ENCODE data around the gene TSFM. TPM values are rescaled to one million over a fixed set of nuclear protein-coding genes. Genes with fewer than 3 reads are reported as not detected.
A peak's percentile ranks its signal among the peaks of the same experiment; 100 is the strongest.

Gene TSFM
- total and polyA plus RNA-seq, 4 donors = 15.0 to 22.9 (median 19.3) TPM

DNA sequence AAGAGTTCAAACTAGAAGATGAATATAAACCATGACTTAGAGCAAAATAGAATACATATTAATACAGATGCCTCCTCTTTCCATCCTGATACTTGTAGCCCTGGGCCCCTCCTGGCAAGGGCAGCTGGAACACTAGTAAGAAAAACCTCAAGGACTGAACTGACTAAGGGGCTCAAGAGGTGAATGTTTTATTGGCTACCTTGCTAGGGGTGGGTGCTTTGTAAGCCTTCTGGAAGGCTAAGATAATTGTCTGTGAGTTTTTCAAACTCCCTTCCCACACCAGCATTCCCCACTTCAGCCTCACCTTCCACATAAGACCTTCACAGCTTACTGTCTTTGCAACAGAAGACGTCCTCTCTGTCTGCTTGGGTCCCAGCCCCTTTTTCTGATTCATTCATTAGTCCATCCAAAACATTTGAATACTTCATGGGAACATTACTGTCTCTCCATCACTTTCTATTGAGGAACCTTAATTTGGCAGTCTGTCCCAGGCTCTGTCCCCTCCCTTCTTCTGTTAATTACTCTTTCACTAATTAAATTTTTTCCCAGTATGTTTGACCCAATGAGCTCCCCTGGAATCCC is 28.7 kb upstream of the TSFM start:
- intact Hi-C loops (cut with DNase I) = no loop called here
- DNase-seq = no peak
- ATAC-seq (ENCODE audit: low FRiP score) = no peak
- Histone ChIP-seq H3K4me1 (ENCODE audit: control insufficient read depth in 1 of 2, insufficient read depth in 2 of 2, low read length in 2 of 2) (peaks cover 0 to 4% of the 10 kb centered on the region in 2 donors), H3K9me3 (ENCODE audit: control insufficient read depth, low read length) (no peaks in the 10 kb centered on the region), H3K36me3 (ENCODE audit: control insufficient read depth in 1 of 2, insufficient read depth in 2 of 2, low read length in 1 of 2) (peaks cover 0 to 4% of the 10 kb centered on the region in 2 donors), H3K27me3 (ENCODE audit: control insufficient read depth in 1 of 2, insufficient read depth in 2 of 2, low read length in 1 of 2) (no peaks in the 10 kb centered on the region), H3K27ac (ENCODE audit: low read depth in 1 of 2, low read length in 2 of 2) (no peak overlapping the region), H3K4me3 (ENCODE audit: low read length in 2 of 2) (no peak overlapping the region)
- WGBS, 2 donors = 13 to 18% methylated on average over 1 of the region's 1 CpG

DNA sequence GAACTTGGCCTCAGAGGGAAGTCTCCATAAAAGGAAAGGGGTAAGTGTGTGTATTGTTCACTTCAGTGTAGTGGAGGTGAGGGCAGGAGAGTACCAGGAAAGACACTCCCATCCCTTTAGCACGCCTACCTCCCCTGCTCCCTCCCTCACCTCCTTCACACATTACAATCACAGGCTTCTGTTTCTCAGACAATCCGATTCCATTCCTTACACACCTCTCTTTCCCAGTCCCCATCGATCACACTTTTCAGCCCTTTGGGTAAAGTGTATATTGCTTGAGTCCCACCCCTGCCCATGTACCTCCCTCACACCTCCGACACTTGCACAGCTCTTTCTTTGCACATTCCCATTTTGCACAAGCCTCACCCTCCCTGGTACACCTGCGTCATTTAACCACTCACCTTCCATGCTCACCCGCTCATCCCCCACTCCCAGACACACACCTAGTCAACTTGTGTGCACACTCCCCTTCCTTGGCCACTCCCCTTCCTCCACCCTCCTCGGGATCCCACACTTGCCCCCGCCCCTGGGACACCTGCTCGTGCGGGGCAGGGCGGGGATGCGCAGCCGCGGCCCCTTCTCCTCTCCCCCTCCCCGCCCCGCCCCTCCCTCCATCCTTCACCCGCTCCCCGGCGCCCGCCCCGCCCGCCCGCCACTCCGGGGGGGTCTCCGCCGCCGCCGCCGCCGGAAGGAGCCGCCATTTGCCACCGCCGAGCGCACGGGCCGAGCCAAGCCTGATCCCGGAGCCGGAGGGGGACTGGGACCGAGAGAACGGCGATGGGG is 28.0 kb upstream of the TSFM start, which contains the start of gene MARCHF9:
Gene MARCHF9 (plus strand): TSS at position 693 of the 783 bp plus-strand sequence. CDS start 426 bp downstream, outside the sequence.
- 1 to 5% methylated on average over 15 to 41 of the region's 41 CpGs for WGBS, 2 donors
- Histone ChIP-seq H3K4me3 (ENCODE audit: low read length in 2 of 2) (peak within 1 kb of the TSS; percentile 87 to 89), H3K4me1 (ENCODE audit: control insufficient read depth in 1 of 2, insufficient read depth in 2 of 2, low read length in 2 of 2) (peaks cover 0 to 4% of the 10 kb centered on the region in 2 donors), H3K27ac (ENCODE audit: low read depth in 1 of 2, low read length in 2 of 2) (no peak within 1 kb of the TSS), H3K27me3 (ENCODE audit: control insufficient read depth in 1 of 2, insufficient read depth in 2 of 2, low read length in 1 of 2) (no peaks in the 10 kb centered on the region), H3K36me3 (ENCODE audit: control insufficient read depth in 1 of 2, insufficient read depth in 2 of 2, low read length in 1 of 2) (peaks cover 0 to 2% of the 10 kb centered on the region in 2 donors), H3K9me3 (ENCODE audit: control insufficient read depth, low read length) (no peaks in the 10 kb centered on the region)
- intact Hi-C loops (cut with DNase I) = no loop called here
- DNase-seq = peak; percentile 75 to 82
- ATAC-seq (ENCODE audit: low FRiP score) = no peak

DNA sequence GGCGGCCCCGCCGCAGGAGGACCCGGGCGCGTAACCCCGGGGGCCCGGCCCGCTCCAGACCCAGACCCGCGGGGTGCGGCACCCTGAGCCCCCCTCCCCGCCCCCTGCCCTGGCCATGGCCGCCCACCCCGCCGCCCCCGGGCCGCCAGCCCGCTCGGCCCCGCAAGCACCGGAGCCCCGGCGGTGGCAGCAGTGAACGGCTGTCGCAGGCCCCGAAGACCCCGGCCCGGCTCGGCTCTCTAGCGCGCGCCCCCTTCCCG is 27.5 kb upstream of the TSFM start:
- H3K4me3 ChIP-seq (ENCODE audit: low read length in 2 of 2) = peak overlapping the region; percentile 87 to 89
- WGBS, 2 donors = 0% methylated on average over 34 of the region's 34 CpGs; no CpG with 5 or more reads in 1 of the 2 donors
- H3K27ac ChIP-seq (ENCODE audit: low read depth in 1 of 2, low read length in 2 of 2) = no peak overlapping the region
- H3K9me3 ChIP-seq (ENCODE audit: control insufficient read depth, low read length) = no peaks in the 10 kb centered on the region
- H3K36me3 ChIP-seq (ENCODE audit: control insufficient read depth in 1 of 2, insufficient read depth in 2 of 2, low read length in 1 of 2) = peaks cover 0 to 2% of the 10 kb centered on the region in 2 donors
- no peaks in the 10 kb centered on the region for H3K27me3 ChIP-seq (ENCODE audit: control insufficient read depth in 1 of 2, insufficient read depth in 2 of 2, low read length in 1 of 2)
- ATAC-seq (ENCODE audit: low FRiP score) (no peak), DNase-seq (no peak)
- intact Hi-C loops (cut with DNase I) = no loop called here
- peaks cover 0 to 4% of the 10 kb centered on the region in 2 donors for H3K4me1 ChIP-seq (ENCODE audit: control insufficient read depth in 1 of 2, insufficient read depth in 2 of 2, low read length in 2 of 2)

DNA sequence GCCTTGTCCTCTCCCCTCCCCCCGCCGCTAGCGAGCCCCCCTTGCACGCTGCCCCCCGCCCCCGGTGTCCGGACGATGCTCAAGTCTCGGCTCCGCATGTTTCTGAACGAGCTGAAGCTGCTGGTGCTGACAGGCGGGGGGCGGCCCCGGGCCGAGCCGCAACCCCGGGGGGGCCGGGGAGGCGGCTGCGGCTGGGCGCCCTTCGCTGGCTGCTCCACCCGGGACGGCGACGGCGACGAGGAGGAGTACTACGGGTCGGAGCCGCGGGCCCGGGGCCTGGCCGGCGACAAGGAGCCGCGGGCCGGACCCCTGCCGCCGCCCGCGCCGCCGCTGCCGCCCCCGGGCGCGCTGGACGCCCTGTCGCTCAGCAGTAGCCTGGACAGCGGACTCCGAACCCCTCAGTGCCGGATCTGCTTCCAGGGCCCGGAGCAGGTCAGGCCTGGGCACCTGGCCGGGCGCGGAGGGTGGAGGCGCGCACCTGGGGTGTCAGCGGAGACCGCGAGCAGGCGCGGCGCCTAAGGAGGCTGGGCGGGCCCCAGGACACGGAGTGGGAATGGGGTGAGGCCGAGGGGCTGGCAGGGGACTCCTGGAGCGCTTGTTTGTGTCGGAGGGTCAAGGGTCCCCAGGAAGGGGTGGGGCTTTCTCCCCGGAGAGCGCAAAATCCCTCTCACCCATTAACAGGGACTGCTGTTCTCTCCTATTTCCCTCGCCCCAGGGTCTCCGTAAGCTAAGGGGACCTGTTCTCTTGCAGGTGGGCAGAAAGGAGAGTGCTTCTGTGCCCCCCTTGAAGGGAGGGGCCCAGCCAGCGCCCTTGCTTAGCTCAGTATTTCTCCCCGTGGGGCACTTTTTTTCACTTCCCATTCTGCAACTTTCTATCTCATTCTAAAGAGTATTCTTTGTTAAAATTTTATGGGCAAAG is 26.9 kb upstream of the TSFM start:
- no peak for ATAC-seq (ENCODE audit: low FRiP score)
- Histone ChIP-seq H3K27me3 (ENCODE audit: control insufficient read depth in 1 of 2, insufficient read depth in 2 of 2, low read length in 1 of 2) (no peaks in the 10 kb centered on the region), H3K27ac (ENCODE audit: low read depth in 1 of 2, low read length in 2 of 2) (no peak overlapping the region), H3K4me1 (ENCODE audit: control insufficient read depth in 1 of 2, insufficient read depth in 2 of 2, low read length in 2 of 2) (peaks cover 0 to 4% of the 10 kb centered on the region in 2 donors), H3K4me3 (ENCODE audit: low read length in 2 of 2) (peak overlapping the region; percentile 87 to 89), H3K9me3 (ENCODE audit: control insufficient read depth, low read length) (no peaks in the 10 kb centered on the region), H3K36me3 (ENCODE audit: control insufficient read depth in 1 of 2, insufficient read depth in 2 of 2, low read length in 1 of 2) (peaks cover 0 to 2% of the 10 kb centered on the region in 2 donors)
- peak in 1 of 2 donors; percentile 84 for DNase-seq
- WGBS, 2 donors = 3% methylated on average over 63 to 76 of the region's 76 CpGs
- intact Hi-C loops (cut with DNase I) = no loop called here

DNA sequence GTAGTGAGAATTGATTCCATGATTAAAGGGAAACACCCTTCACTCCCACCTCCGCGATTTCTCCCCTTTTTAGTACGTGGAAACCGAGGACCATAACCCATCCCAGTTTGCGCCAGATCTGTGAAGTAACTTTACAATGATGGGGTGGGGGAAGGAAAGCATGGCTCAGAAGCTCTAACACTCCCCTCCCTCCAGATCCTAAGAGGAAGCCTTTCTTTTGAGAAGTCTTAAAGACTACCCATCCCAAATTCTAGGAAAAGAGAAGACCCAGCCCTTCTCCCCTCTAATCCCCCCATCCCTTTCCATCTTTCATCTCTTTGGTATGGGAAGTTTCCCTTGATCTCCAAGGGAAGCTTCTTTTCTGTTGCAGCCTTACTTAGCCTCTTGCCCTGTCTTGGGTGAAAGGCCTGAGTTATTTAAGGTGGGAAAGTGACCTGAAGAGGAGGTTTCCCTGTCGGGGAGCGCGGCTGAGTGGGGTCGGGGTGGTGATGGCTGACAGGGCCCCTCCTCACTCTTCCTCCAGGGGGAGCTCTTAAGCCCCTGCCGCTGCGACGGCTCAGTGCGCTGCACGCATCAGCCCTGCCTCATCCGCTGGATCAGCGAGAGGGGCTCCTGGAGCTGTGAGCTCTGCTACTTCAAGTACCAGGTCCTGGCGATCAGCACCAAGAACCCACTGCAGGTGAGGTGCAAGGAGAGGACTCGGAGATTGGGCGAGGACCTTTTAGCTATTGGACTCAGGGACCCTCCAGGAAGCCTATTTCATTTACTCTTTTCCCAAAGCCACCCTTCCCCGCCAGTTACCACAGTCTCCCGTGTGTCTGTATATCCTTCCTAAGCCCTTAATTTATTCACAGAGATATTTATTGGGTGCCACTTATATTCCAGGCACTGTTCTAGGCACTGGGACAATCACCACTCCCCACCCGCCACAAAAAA is 25.9 kb upstream of the TSFM start:
- Histone ChIP-seq H3K9me3 (ENCODE audit: control insufficient read depth, low read length) (no peaks in the 10 kb centered on the region), H3K4me1 (ENCODE audit: control insufficient read depth in 1 of 2, insufficient read depth in 2 of 2, low read length in 2 of 2) (no peaks in the 10 kb centered on the region), H3K27ac (ENCODE audit: low read depth in 1 of 2, low read length in 2 of 2) (no peak overlapping the region), H3K4me3 (ENCODE audit: low read length in 2 of 2) (no peak overlapping the region), H3K36me3 (ENCODE audit: control insufficient read depth in 1 of 2, insufficient read depth in 2 of 2, low read length in 1 of 2) (peaks cover 0 to 2% of the 10 kb centered on the region in 2 donors), H3K27me3 (ENCODE audit: control insufficient read depth in 1 of 2, insufficient read depth in 2 of 2, low read length in 1 of 2) (no peaks in the 10 kb centered on the region)
- ATAC-seq (ENCODE audit: low FRiP score) = no peak
- 77 to 78% methylated on average over 22 of the region's 22 CpGs for WGBS, 2 donors
- peak; percentile 64 to 81 for DNase-seq
- intact Hi-C loops (cut with DNase I) = no loop called here

DNA sequence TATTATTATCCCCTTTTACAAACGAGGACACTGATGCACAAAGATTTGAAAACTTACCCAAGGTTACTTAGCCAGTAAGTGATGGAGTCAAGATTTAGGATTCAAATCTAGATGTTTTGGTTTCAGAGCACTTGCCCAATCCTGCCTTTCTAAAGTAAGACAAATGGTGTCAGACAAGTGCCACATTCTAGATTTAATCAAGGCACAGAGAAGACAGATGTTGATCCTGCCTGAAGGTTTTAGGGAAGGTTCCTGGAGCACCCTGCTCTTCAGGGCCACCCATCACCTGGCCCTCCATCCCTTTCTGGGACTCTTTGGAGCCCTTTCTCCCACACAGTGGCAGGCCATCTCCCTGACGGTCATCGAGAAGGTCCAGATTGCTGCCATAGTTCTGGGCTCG is 24.8 kb upstream of the TSFM start:
- intact Hi-C loops (cut with DNase I) = no loop called here
- 85 to 91% methylated on average over 4 of the region's 4 CpGs for WGBS, 2 donors
- ATAC-seq (ENCODE audit: low FRiP score) = no peak
- Histone ChIP-seq H3K4me3 (ENCODE audit: low read length in 2 of 2) (no peak overlapping the region), H3K9me3 (ENCODE audit: control insufficient read depth, low read length) (no peaks in the 10 kb centered on the region), H3K36me3 (ENCODE audit: control insufficient read depth in 1 of 2, insufficient read depth in 2 of 2, low read length in 1 of 2) (peaks cover 0 to 2% of the 10 kb centered on the region in 2 donors), H3K27ac (ENCODE audit: low read depth in 1 of 2, low read length in 2 of 2) (no peak overlapping the region), H3K4me1 (ENCODE audit: control insufficient read depth in 1 of 2, insufficient read depth in 2 of 2, low read length in 2 of 2) (no peaks in the 10 kb centered on the region), H3K27me3 (ENCODE audit: control insufficient read depth in 1 of 2, insufficient read depth in 2 of 2, low read length in 1 of 2) (no peaks in the 10 kb centered on the region)
- no peak for DNase-seq

DNA sequence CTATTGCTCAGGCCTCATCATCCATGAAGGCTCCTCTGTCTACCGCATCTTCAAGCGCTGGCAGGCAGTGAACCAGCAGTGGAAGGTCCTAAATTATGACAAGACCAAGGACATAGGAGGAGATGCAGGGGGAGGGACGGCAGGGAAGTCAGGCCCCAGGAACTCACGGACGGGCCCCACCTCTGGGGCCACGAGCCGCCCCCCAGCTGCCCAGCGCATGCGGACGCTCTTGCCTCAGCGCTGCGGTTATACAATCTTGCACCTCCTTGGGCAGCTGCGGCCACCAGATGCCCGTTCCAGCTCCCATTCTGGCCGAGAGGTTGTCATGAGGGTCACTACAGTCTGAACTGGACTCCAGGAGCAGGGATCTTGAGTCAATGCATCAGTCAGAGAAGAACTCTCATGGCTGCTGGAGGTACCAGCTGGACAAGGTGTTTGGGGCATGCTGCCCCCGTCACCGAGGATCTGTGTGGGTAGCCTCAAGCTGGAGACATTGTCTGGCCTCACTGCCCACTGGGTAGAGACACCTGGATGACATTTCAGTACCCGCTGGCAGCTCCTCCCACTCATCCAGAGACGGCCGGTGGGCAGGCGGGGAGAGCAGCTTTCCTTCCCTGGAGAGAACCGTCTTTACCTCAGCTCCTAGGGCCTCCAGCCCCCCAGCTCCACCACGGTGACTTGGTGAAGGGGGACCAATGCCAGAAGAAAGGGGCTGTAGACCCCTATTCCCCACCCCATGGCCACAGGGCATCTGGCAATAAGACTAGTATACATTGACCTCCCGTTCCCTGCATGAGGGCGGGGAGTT is 23.8 kb upstream of the TSFM start:
- Histone ChIP-seq H3K36me3 (ENCODE audit: control insufficient read depth in 1 of 2, insufficient read depth in 2 of 2, low read length in 1 of 2) (peaks cover 0 to 2% of the 10 kb centered on the region in 2 donors), H3K27me3 (ENCODE audit: control insufficient read depth in 1 of 2, insufficient read depth in 2 of 2, low read length in 1 of 2) (no peaks in the 10 kb centered on the region), H3K27ac (ENCODE audit: low read depth in 1 of 2, low read length in 2 of 2) (no peak overlapping the region), H3K4me3 (ENCODE audit: low read length in 2 of 2) (no peak overlapping the region), H3K9me3 (ENCODE audit: control insufficient read depth, low read length) (no peaks in the 10 kb centered on the region), H3K4me1 (ENCODE audit: control insufficient read depth in 1 of 2, insufficient read depth in 2 of 2, low read length in 2 of 2) (no peaks in the 10 kb centered on the region)
- intact Hi-C loops (cut with DNase I) = no loop called here
- ATAC-seq (ENCODE audit: low FRiP score) (no peak), DNase-seq (no peak)
- 91 to 93% methylated on average over 25 of the region's 25 CpGs for WGBS, 2 donors
